NCI-H187 treated with DMSO at 0.1 percent for 48 hours (cell line): Measurements from ENCODE around the gene FOXP1.

Experiments
- DNase-seq: peaks from one replicate; lab custom pipeline; 2025; lab: John Stamatoyannopoulos, UW

Gene FOXP1

GRCh38 chr3:71564361-71564760 is 19.2 kb downstream of the FOXP1 start:
- DNase-seq, result no peak

- no peak for DNase-seq
Measured at GRCh38 chr3:71563827-71564226, 19.7 kb downstream of the FOXP1 start.

GRCh38 chr3:71562938-71563337 is 20.6 kb downstream of the FOXP1 start:
- no peak for DNase-seq

- no peak for DNase-seq
Measured at GRCh38 chr3:71560665-71561064, 22.9 kb downstream of the FOXP1 start.

GRCh38 chr3:71559578-71560162 is 23.9 kb downstream of the FOXP1 start:
- DNase-seq, result no peak

- no peak for DNase-seq
Measured at GRCh38 chr3:71559021-71559420, 24.5 kb downstream of the FOXP1 start.

GRCh38 chr3:71554649-71555048 is 28.9 kb downstream of the FOXP1 start:
- DNase-seq, result no peak

- DNase-seq, result no peak
Measured at GRCh38 chr3:71551311-71551919, 32.1 kb downstream of the FOXP1 start.

- DNase-seq, result no peak
Measured at GRCh38 chr3:71549951-71550350, 33.6 kb downstream of the FOXP1 start.

GRCh38 chr3:71548705-71549384 is 34.7 kb downstream of the FOXP1 start:
- no peak for DNase-seq

GRCh38 chr3:71547249-71548198 is 36.0 kb downstream of the FOXP1 start:
- DNase-seq, result no peak

GRCh38 chr3:71546821-71547220 is 36.7 kb downstream of the FOXP1 start:
- DNase-seq, result no peak

- no peak for DNase-seq
Measured at GRCh38 chr3:71545330-71545729, 38.2 kb downstream of the FOXP1 start.

GRCh38 chr3:71543371-71544016 is 40.0 kb downstream of the FOXP1 start:
- DNase-seq, result no peak

- DNase-seq, result peak; percentile 27
Measured at GRCh38 chr3:71542521-71543370, 40.8 kb downstream of the FOXP1 start.

- no peak for DNase-seq
Measured at GRCh38 chr3:71541313-71541712, 42.2 kb downstream of the FOXP1 start.

- DNase-seq, result no peak
Measured at GRCh38 chr3:71537211-71537611, 46.3 kb downstream of the FOXP1 start.

GRCh38 chr3:71536376-71536965 is 47.1 kb downstream of the FOXP1 start:
- no peak for DNase-seq

- no peak for DNase-seq
Measured at GRCh38 chr3:71533588-71533987, 49.9 kb downstream of the FOXP1 start.

- no peak for DNase-seq
Measured at GRCh38 chr3:71532639-71533395, 50.7 kb downstream of the FOXP1 start.
